Loucy (cell line): ENCODE measurements around the gene LMF1.

Experiments used
- H2AFZ ChIP-seq: fragments of 200-600 bp; sonication (generic); 2 replicates; pipeline ENCODE4 v1.6.0; 2016; ENCODE audit warnings: antibody characterized with exemption, mild to moderate bottlenecking, low read length, moderate library complexity
- H3F3A ChIP-seq: fragments of 200-600 bp; 2 replicates; pipeline ENCODE4 v1.6.0; 2016; ENCODE audit warnings: antibody characterized with exemption, low read depth, mild to moderate bottlenecking
- H3K27me3 ChIP-seq: fragments of 200-600 bp; sonication (generic); 2 replicates; pipeline ENCODE4 v1.6.1; 2014; ENCODE audit warnings: low read length, mild to moderate bottlenecking; ENCODE audit not compliant: insufficient read depth, poor library complexity, severe bottlenecking
- H3K36me3 ChIP-seq: fragments of 200-600 bp; sonication (generic); 2 replicates; pipeline ENCODE4 v1.6.1; 2016; ENCODE audit warnings: low read length; ENCODE audit not compliant: insufficient read depth
- H3K4me1 ChIP-seq: fragments of 200-600 bp; sonication (generic); 2 replicates; pipeline ENCODE4 v1.5.1; 2014; ENCODE audit warnings: low read length, mild to moderate bottlenecking; ENCODE audit not compliant: insufficient read depth, poor library complexity, severe bottlenecking
- H3K4me2 ChIP-seq: fragments of 200-600 bp; sonication (generic); 2 replicates; pipeline ENCODE4 v1.6.0; 2014; ENCODE audit warnings: antibody characterized with exemption, low read length, low read depth, mild to moderate bottlenecking; ENCODE audit not compliant: poor library complexity, severe bottlenecking
- H3K4me3 ChIP-seq: fragments of 200-600 bp; sonication (generic); 2 replicates; pipeline ENCODE4 v1.5.1; 2014; ENCODE audit warnings: low read length, mild to moderate bottlenecking, mixed read lengths; ENCODE audit not compliant: poor library complexity, severe bottlenecking
- H3K79me2 ChIP-seq: fragments of 200-600 bp; sonication (generic); 2 replicates; pipeline ENCODE4 v1.6.1; 2014; ENCODE audit warnings: low read length; ENCODE audit not compliant: insufficient read depth
- H3K9ac ChIP-seq: fragments of 200-600 bp; sonication (generic); 2 replicates; pipeline ENCODE4 v1.6.0; 2014; ENCODE audit warnings: mild to moderate bottlenecking, low read depth, low read length, moderate library complexity; ENCODE audit not compliant: poor library complexity, severe bottlenecking
- H3K9me2 ChIP-seq: fragments of 200-600 bp; sonication (generic); replicated peaks from 2 replicates; pipeline ENCODE4 v1.6.1; 2016; ENCODE audit warnings: low read depth, low read length, mixed read lengths
- H3K9me3 ChIP-seq: fragments of 200-600 bp; sonication (generic); 2 replicates; pipeline ENCODE4 v1.6.1; 2014; ENCODE audit warnings: mild to moderate bottlenecking, antibody characterized with exemption, low read length, low read depth; ENCODE audit not compliant: insufficient read depth
- H4K20me1 ChIP-seq: fragments of 200-600 bp; sonication (generic); 2 replicates; pipeline ENCODE4 v1.6.0; 2014; ENCODE audit warnings: antibody characterized with exemption, low read length, mild to moderate bottlenecking; ENCODE audit not compliant: insufficient read depth, poor library complexity, severe bottlenecking
- EZH2phosphoT487 ChIP-seq: fragments of 200-600 bp; IDR thresholded peaks from 2 replicates; pipeline ENCODE4 v1.6.1; 2018; ENCODE audit warnings: antibody characterized with exemption, mild to moderate bottlenecking, moderate library complexity, borderline replicate concordance
- TF ChIP-seq, protein P1 (sequence below): fragments of 200-600 bp; sonication (generic); conservative IDR thresholded peaks from 2 replicates; pipeline ENCODE4 v1.5.1; 2014; ENCODE audit warnings: mild to moderate bottlenecking, antibody characterized with exemption, low read length

Gene LMF1

DNA sequence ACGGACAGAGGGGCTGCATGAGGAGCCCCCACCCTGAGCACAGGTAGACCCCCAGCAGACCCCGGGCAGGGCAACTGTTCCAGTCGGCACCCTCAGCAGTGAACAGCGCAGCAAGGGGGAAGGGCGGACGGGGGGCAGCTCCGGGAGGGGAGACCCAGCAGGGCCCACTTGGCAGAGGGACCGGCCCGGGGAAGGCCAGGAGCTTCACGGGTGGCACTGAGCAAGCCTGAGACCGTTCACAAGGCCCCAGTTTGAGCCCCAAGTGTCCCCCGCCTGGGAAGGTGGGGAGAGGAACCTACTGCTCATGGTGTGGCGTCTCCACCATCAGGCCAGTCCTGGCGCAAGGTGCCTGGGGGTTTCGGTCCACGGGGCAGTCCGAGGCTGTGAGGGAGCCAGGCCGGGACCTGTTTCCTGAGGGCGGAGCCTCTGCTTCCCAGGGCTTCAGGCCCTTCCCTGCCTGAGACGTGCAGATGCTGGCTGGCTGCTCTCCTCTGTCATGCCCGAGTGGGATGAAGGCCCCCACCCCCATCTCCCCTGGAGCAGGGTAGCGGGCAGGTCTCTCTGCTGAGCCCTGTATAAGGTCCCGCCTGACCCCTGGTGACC, 115.9 kb downstream of the LMF1 start:
- H3K79me2 ChIP-seq, result no peaks in the 10 kb centered on the region
- H2AFZ ChIP-seq, result no peak overlapping the region
- no peaks in the 10 kb centered on the region for H4K20me1 ChIP-seq
- no peaks in the 10 kb centered on the region for H3F3A ChIP-seq
- no peaks in the 10 kb centered on the region for H3K36me3 ChIP-seq
- no peak for TF ChIP-seq EZH2phosphoT487
- TF ChIP-seq, protein P1, sequence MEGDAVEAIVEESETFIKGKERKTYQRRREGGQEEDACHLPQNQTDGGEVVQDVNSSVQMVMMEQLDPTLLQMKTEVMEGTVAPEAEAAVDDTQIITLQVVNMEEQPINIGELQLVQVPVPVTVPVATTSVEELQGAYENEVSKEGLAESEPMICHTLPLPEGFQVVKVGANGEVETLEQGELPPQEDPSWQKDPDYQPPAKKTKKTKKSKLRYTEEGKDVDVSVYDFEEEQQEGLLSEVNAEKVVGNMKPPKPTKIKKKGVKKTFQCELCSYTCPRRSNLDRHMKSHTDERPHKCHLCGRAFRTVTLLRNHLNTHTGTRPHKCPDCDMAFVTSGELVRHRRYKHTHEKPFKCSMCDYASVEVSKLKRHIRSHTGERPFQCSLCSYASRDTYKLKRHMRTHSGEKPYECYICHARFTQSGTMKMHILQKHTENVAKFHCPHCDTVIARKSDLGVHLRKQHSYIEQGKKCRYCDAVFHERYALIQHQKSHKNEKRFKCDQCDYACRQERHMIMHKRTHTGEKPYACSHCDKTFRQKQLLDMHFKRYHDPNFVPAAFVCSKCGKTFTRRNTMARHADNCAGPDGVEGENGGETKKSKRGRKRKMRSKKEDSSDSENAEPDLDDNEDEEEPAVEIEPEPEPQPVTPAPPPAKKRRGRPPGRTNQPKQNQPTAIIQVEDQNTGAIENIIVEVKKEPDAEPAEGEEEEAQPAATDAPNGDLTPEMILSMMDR, result no peak
- no peak overlapping the region for H3K4me3 ChIP-seq
- H3K27me3 ChIP-seq, result no peaks in the 10 kb centered on the region
- no peak overlapping the region for H3K4me2 ChIP-seq
- H3K9me2 ChIP-seq, result no peaks in the 10 kb centered on the region
- H3K9ac ChIP-seq, result no peak overlapping the region
- H3K4me1 ChIP-seq, result no peaks in the 10 kb centered on the region
- no peaks in the 10 kb centered on the region; the same call in 1 of the 2 replicates for H3K9me3 ChIP-seq

DNA sequence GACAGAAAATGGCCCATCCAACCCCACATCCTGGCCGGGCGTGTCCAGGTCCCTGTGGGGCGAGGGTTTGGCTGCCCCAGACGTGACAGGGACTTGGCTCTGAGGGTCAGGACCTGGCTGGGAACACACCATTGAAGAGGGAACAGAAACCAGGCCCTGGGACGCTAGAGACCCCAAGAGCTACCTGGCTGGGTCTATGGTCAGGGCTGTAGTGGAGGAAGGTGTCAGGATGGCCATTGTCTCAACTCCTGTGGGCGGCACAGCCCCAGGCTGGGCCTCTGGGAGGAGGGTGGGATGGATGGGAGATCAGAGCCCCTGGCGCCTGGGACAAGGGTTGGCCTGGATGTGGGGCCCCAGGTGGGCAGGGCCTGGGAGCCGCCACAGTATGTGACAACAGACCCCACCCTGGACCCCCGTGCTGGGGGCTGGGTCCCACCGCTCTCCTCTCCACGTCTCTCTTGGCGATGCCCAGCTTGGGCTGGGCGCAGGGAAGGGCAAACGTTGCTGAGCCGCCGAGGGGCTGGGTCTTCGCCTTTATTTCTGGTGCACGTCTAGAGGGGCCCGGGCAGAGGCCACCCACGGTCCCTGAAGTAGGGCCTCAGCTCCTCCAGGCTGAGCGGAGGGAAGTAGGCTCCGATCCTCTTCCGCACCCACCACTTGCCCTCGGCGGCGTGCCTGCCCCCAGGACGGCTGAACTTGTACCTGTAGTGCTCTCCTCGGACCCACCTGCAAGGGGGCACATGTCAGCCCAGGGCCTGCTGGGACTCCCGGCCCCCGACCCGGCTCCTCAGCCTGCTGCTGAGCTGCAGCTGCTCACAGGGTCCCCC, 116.6 kb downstream of the LMF1 start:
- H3K36me3 ChIP-seq, result no peaks in the 10 kb centered on the region
- no peaks in the 10 kb centered on the region; the same call in 1 of the 2 replicates for H3K9me3 ChIP-seq

DNA sequence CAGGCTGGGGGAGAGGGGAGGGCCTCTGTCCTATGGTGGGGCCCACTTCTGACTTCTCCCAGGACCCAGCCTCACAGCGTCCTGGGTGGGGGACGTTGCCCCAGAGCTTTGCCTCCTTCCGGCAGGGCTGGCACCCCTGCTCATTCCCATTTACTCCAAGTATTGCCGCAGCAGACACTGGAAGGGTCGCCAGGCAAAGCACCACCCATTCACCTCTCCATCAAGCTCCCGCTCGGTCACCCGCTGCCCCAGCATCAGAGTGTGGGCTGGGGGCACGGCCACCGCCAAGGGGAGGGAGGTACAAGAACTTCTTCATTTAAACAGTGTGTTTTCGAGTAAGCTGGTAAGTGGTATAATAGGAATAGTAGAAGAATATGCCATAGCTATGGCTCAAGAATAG, 117.5 kb downstream of the LMF1 start:
- Histone ChIP-seq H3K79me2 (no peaks in the 10 kb centered on the region), H3K9me2 (no peaks in the 10 kb centered on the region), H3K9me3 (no peaks in the 10 kb centered on the region; the same call in 1 of the 2 replicates), H3K4me2 (no peak overlapping the region), H3K9ac (no peak overlapping the region), H3K4me3 (no peak overlapping the region), H3F3A (no peaks in the 10 kb centered on the region), H4K20me1 (no peaks in the 10 kb centered on the region), H2AFZ (no peak overlapping the region), H3K4me1 (no peaks in the 10 kb centered on the region), H3K27me3 (no peaks in the 10 kb centered on the region), H3K36me3 (no peaks in the 10 kb centered on the region)
- TF ChIP-seq EZH2phosphoT487, result no peak

More for the DNA sequence above, 116.6 kb downstream of the LMF1 start:
- no peak overlapping the region for H3K4me3 ChIP-seq
- no peak for TF ChIP-seq EZH2phosphoT487
- TF ChIP-seq, protein P1, result no peak
- H3F3A ChIP-seq, result no peaks in the 10 kb centered on the region
- no peaks in the 10 kb centered on the region for H3K79me2 ChIP-seq
- no peaks in the 10 kb centered on the region for H3K27me3 ChIP-seq
- H4K20me1 ChIP-seq, result no peaks in the 10 kb centered on the region
- H3K4me1 ChIP-seq, result no peaks in the 10 kb centered on the region
- H3K9me2 ChIP-seq, result no peaks in the 10 kb centered on the region
- no peak overlapping the region for H3K4me2 ChIP-seq
- no peak overlapping the region for H3K9ac ChIP-seq
- H2AFZ ChIP-seq, result no peak overlapping the region
